Testis (tissue), 3 donors: ENCODE data around the gene UVSSA. TPM values are rescaled to one million over a fixed set of nuclear protein-coding genes. Genes with fewer than 3 reads are reported as not detected.
"Not testable (repeated sequence)": the region's sequence is repeated elsewhere in the genome, so short reads cannot be mapped to it uniquely, and the experiment has no call there.

Experiments used
- DNase-seq: peaks from one replicate; pipeline ENCODE4 v3.0.0-alpha.2; 2019
- H3K27ac ChIP-seq, 2 donors: fragments of 200-600 bp; sonication (generic); one replicate each; pipeline ENCODE4 v1.5.1; 2019
- H3K27me3 ChIP-seq: fragments of 200-600 bp; sonication (generic); one replicate; pipeline ENCODE4 v1.5.1; 2019
- H3K36me3 ChIP-seq: fragments of 200-600 bp; sonication (generic); one replicate; pipeline ENCODE4 v1.5.1; 2017; ENCODE audit warnings: low read depth; ENCODE audit errors: missing control alignments
- H3K4me1 ChIP-seq: fragments of 200-600 bp; sonication (generic); one replicate; pipeline ENCODE4 v1.5.1; 2019
- H3K4me3 ChIP-seq, 2 donors: fragments of 200-600 bp; sonication (generic); one replicate each; pipeline ENCODE4 v1.5.1; 2017 to 2019
- H3K9me3 ChIP-seq: fragments of 200-600 bp; sonication (generic); one replicate; pipeline ENCODE4 v1.5.1; 2017
- POLR2A ChIP-seq: fragments of 450-650 bp; IDR thresholded peaks from one replicate; pipeline ENCODE4 v1.6.1; 2017; ENCODE audit warnings: antibody characterized with exemption, mild to moderate bottlenecking, moderate library complexity
- WGBS, 2 donors: methylation state at CpG; one replicate each; pipeline ENCODE4 v1.1.5; 2018; 5-methylcytosine and 5-hydroxymethylcytosine counted together
- intact Hi-C: fragments of 100-400 bp; cut with DNase I; formaldehyde crosslinking; loops from one replicate; pipeline ENCODE4 v1.15.1; 2023; ENCODE audit warnings: low total_unique reads
- polyA plus RNA-seq: library from polyadenylated mRNA; stranded (reverse); fragments of 350-450 nt; fragmentation: Illumina TruSeq; extraction: RNeasy Lipid Tissue Mini Kit (QIAGEN cat#74804); gene quantifications from one replicate; pipeline ENCODE4 v1.2.3, GENCODE V29; 2014; ENCODE audit warnings: low read depth, low replicate concordance; ENCODE audit not compliant: insufficient read depth
- total RNA-seq, 2 donors: library from RNA; depleted of rRNA; stranded (reverse); fragments of >200 nt; gene quantifications; one replicate each; pipeline ENCODE4 v1.2.3, GENCODE V29; 2016
- TF ChIP-seq, protein P1 (sequence below), 3 experiments: fragments of 450-650 bp in 2 of 3; fragments of 200-600 bp in 1 of 3; sonication (generic) in 1 of 3; IDR thresholded peaks; one replicate each; pipeline ENCODE4 v1.5.1; 2016 to 2019; ENCODE audit warnings: antibody characterized with exemption in 3 of 3, mild to moderate bottlenecking in 2 of 3, moderate library complexity in 1 of 3

The UVSSA gene
- total and polyA plus RNA-seq, 3 donors from 2014 or later = 35.8 to 94.6 (median 71.5) TPM

DNA sequence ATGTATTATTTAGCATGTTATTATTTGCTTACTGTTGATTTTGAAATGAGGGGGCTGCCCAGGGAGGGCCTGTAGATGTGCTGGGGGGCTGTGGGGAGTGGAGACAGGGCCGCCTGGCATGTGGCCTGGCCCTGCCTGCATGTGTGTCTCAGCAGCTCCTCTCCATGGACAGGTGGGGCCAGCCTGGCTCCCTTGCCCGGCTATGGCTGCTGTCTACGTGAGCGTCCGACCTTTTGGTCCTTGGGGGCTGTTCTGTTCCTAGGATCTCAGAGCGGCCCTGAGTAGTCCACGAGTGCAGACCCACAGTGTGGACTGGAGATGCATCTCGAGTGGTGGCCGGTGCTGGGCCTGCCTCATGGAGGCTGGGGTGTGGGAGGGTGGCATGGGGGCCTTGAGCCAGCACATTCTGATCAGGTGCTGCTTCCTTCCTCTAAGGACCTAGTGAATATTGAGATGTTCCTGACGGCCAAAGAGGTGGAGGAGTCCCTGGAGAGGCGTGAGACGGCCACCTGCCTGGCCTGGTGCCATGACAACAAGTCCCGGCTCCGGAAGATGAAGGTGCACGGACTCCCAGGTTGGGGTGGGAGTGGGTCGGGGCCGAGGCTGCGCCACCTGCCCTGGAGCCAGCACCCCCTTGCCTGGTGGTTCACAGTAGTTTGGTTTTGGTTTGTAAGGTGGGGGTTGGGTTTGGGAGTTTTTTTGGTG, 24.9 kb upstream of the UVSSA start:
- Histone ChIP-seq H3K36me3 (no peaks in the 10 kb centered on the region), H3K27me3 (no peaks in the 10 kb centered on the region), H3K4me3 (no peak overlapping the region), H3K4me1 (no peaks in the 10 kb centered on the region), H3K27ac (no peak overlapping the region), H3K9me3 (no peaks in the 10 kb centered on the region)
- no peak for DNase-seq
- WGBS, 2 donors = 90 to 92% methylated on average over 13 to 18 of the region's 18 CpGs
- TF ChIP-seq POLR2A = no peak
- TF ChIP-seq, protein P1, sequence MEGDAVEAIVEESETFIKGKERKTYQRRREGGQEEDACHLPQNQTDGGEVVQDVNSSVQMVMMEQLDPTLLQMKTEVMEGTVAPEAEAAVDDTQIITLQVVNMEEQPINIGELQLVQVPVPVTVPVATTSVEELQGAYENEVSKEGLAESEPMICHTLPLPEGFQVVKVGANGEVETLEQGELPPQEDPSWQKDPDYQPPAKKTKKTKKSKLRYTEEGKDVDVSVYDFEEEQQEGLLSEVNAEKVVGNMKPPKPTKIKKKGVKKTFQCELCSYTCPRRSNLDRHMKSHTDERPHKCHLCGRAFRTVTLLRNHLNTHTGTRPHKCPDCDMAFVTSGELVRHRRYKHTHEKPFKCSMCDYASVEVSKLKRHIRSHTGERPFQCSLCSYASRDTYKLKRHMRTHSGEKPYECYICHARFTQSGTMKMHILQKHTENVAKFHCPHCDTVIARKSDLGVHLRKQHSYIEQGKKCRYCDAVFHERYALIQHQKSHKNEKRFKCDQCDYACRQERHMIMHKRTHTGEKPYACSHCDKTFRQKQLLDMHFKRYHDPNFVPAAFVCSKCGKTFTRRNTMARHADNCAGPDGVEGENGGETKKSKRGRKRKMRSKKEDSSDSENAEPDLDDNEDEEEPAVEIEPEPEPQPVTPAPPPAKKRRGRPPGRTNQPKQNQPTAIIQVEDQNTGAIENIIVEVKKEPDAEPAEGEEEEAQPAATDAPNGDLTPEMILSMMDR (IDR thresholded peaks at IDR 0.05) = no peak
- intact Hi-C loops = no loop called here

- H3K36me3 ChIP-seq = no peaks in the 10 kb centered on the region
- intact Hi-C loops = no loop called here
- H3K4me1 ChIP-seq = no peaks in the 10 kb centered on the region
- TF ChIP-seq, protein P1 (IDR thresholded peaks at IDR 0.05) = no peak
- TF ChIP-seq POLR2A = no peak
- no peak overlapping the region for H3K4me3 ChIP-seq
- 88 to 92% methylated on average over 8 of the region's 8 CpGs for WGBS, 2 donors
- DNase-seq = no peak
- H3K27me3 ChIP-seq = no peaks in the 10 kb centered on the region
- no peaks in the 10 kb centered on the region for H3K9me3 ChIP-seq
- no peak overlapping the region for H3K27ac ChIP-seq
These were observed 23.8 kb upstream of the UVSSA start for GRCh38 chr4:1323280-1323634.

DNA sequence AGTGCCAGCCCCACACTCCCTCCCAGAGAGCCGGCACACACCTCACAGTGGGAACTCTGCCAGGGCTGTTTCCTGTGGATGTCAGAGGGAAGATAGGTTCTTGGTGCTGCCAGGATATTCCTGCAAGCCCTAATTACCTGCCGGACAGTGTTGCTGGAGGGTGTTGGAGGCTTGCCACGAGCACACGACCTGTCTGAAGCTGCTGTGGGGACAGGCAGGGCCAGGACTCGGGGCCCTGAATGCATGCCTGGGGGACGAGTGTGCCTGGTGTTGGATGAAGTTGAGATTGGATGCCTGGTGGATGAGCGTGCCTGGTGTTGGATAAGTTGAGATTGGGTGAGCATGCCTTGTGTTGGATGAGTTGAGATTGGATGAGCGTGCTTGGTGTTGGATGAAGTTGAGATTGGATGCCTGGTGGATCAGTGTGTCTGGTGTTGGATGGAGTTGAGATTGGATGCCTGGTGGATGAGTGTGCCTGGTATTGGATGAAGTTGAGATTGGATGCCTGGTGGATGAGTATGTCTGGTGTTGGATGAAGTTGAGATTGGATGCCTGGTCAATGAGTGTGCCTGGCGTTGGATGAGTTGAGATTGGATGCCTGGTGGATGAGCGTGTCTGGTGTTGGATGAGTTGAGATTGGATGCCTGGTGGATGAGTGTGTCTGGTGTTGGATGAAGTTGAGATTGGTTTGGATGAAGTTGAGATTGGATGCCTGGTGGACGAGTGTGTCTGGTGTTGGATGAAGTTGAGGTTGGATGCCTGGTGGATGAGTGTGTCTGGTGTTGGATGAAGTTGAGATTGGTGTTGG, 23.2 kb upstream of the UVSSA start:
- Histone ChIP-seq H3K4me3 (no peak overlapping the region), H3K4me1 (no peaks in the 10 kb centered on the region), H3K27me3 (no peaks in the 10 kb centered on the region), H3K36me3 (no peaks in the 10 kb centered on the region), H3K27ac (no peak overlapping the region), H3K9me3 (no peaks in the 10 kb centered on the region)
- intact Hi-C loops = no loop called here
- 94 to 96% methylated on average over 11 of the region's 11 CpGs for WGBS, 2 donors
- no peak for TF ChIP-seq POLR2A
- TF ChIP-seq, protein P1 (IDR thresholded peaks at IDR 0.05) = no peak
- DNase-seq = no peak

DNA sequence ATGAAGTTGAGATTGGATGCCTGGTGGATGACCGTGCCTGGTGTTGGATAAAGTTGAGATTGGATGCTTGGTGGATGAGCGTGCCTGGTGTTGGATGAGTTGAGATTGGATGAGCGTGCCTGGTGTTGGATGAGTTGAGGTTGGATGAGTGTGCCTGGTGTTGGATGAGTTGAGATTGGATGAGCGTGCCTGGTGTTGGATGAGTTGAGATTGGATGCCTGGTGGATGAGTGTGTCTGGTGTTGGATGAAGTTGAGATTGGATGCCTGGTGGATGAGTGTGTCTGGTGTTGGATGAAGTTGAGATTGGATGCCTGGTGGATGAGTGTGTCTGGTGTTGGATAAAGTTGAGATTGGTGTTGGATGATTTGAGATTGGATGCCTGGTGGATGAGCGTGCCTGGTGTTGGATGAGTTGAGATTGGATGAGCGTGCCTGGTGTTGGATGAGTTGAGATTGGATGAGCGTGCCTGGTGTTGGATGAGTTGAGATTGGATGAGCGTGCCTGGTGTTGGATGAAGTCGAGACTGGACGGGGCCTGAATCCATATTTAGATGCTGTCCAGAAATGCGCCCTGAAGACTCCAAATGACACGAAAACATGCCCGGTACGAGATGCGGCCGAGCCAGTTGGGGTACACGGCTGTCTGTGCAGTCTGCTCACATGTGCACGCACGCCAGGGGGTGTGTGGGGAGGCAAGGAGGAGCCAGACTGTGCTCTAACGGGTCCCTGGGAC, 22.4 kb upstream of the UVSSA start:
- DNase-seq, H3K27me3 ChIP-seq, H3K27ac ChIP-seq, H3K36me3 ChIP-seq, H3K4me3 ChIP-seq, H3K9me3 ChIP-seq, intact Hi-C loops, H3K4me1 ChIP-seq: not testable (repeated sequence)
- 90 to 95% methylated on average over 20 of the region's 20 CpGs for WGBS, 2 donors

GRCh38 chr4:1325176-1325480, 21.9 kb upstream of the UVSSA start:
- TF ChIP-seq POLR2A = no peak
- TF ChIP-seq, protein P1 (IDR thresholded peaks at IDR 0.05) = no peak
- WGBS, 2 donors = 95% methylated on average over 11 of the region's 11 CpGs

More at GRCh38 chr4:1325176-1325480, 21.9 kb upstream of the UVSSA start:
- Histone ChIP-seq H3K4me3 (no peak overlapping the region), H3K36me3 (no peaks in the 10 kb centered on the region), H3K4me1 (no peaks in the 10 kb centered on the region), H3K27me3 (no peaks in the 10 kb centered on the region), H3K27ac (no peak overlapping the region), H3K9me3 (no peaks in the 10 kb centered on the region)
- no peak for DNase-seq
- intact Hi-C loops = no loop called here
